Peyer's patch (tissue), 4 donors: Measurements from ENCODE around the gene MAPK9. TPM values are rescaled to one million over a fixed set of nuclear protein-coding genes. Genes with fewer than 3 reads are reported as not detected.
A peak's percentile ranks its signal among the peaks of the same experiment; 100 is the strongest.

Experiments used
- DNase-seq, 3 donors: peaks; one replicate each; pipeline ENCODE4 v3.0.0-alpha.2; 2017 to 2019
- H3K27ac ChIP-seq, 4 donors: fragments of 200-600 bp; sonication (generic); one replicate each; pipeline ENCODE4 v1.5.1; 2016 to 2019
- H3K27me3 ChIP-seq, 2 donors: fragments of 200-600 bp; sonication (generic); one replicate each; pipeline ENCODE4 v1.5.1; 2019
- H3K36me3 ChIP-seq, 3 donors: fragments of 200-600 bp; sonication (generic); one replicate each; pipeline ENCODE4 v1.5.1; 2016 to 2019
- H3K4me1 ChIP-seq, 4 donors: fragments of 200-600 bp; sonication (generic); one replicate each; pipeline ENCODE4 v1.5.1; 2016 to 2019
- H3K4me3 ChIP-seq, 4 donors: fragments of 200-600 bp; sonication (generic); 1 replicate in 3 of 4; 2 replicates in 1 of 4; pipeline ENCODE4 v1.5.1; 2016 to 2019; ENCODE audit warnings: mild to moderate bottlenecking in 1 of 4
- H3K9me3 ChIP-seq, 4 donors: fragments of 200-600 bp; sonication (generic); one replicate each; pipeline ENCODE4 v1.5.1; 2016 to 2019; ENCODE audit warnings: mild to moderate bottlenecking in 1 of 4
- POLR2A ChIP-seq, 2 donors: fragments of 450-650 bp; IDR thresholded peaks; one replicate each; pipeline ENCODE4 v1.5.1; 2017; ENCODE audit warnings: antibody characterized with exemption in 2 of 2, mild to moderate bottlenecking in 2 of 2, moderate library complexity in 2 of 2
- total RNA-seq, 4 donors: library from RNA; depleted of rRNA; stranded (reverse); fragments of >200 nt; gene quantifications; one replicate each; pipeline ENCODE4 v1.1.0, GENCODE V29; 2016
- TF ChIP-seq, protein P1 (sequence below), 6 experiments: fragments of 450-650 bp in 4 of 6; fragments of 200-600 bp in 2 of 6; sonication (generic) in 1 of 6; IDR thresholded peaks; one replicate each; pipeline ENCODE4 v1.5.1; 2017 to 2019; ENCODE audit warnings: antibody characterized with exemption in 6 of 6, mild to moderate bottlenecking in 3 of 6, moderate library complexity in 1 of 6

Gene MAPK9
- total RNA-seq, 4 donors from 2014 or later: 25.1 to 31.3 (median 28.8) TPM

GRCh38 chr5:180329606-180330269 lies 37.9 kb upstream of the MAPK9 start:
- Histone ChIP-seq H3K27me3 (no peaks in the 10 kb centered on the region), H3K4me3 (no peak overlapping the region), H3K27ac (no peak overlapping the region), H3K36me3 (no peaks in the 10 kb centered on the region), H3K9me3 (no peaks in the 10 kb centered on the region), H3K4me1 (no peaks in the 10 kb centered on the region)
- no peak for TF ChIP-seq POLR2A (IDR thresholded peaks at IDR 0.05)
- TF ChIP-seq, protein P1, sequence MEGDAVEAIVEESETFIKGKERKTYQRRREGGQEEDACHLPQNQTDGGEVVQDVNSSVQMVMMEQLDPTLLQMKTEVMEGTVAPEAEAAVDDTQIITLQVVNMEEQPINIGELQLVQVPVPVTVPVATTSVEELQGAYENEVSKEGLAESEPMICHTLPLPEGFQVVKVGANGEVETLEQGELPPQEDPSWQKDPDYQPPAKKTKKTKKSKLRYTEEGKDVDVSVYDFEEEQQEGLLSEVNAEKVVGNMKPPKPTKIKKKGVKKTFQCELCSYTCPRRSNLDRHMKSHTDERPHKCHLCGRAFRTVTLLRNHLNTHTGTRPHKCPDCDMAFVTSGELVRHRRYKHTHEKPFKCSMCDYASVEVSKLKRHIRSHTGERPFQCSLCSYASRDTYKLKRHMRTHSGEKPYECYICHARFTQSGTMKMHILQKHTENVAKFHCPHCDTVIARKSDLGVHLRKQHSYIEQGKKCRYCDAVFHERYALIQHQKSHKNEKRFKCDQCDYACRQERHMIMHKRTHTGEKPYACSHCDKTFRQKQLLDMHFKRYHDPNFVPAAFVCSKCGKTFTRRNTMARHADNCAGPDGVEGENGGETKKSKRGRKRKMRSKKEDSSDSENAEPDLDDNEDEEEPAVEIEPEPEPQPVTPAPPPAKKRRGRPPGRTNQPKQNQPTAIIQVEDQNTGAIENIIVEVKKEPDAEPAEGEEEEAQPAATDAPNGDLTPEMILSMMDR (IDR thresholded peaks at IDR 0.05): no peak
- DNase-seq: no peak

DNA sequence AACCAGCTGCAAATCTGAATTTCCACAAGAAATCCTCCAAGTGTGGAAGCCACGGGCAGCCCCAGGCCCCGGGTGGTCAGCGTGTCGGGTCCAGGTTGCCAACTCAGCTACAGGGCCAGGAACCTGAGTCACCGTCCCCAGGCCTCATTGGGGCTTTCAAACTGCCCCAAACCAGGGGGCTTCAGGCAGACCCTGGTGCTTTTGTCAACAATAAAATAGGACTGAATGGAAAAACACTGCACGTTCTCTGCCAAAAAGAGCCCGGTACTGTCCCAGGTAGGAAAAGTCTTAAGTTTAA lies 37.2 kb upstream of the MAPK9 start:
- no peak for TF ChIP-seq POLR2A (IDR thresholded peaks at IDR 0.05)
- TF ChIP-seq, protein P1 (IDR thresholded peaks at IDR 0.05): no peak
- no peaks in the 10 kb centered on the region for H3K9me3 ChIP-seq
- no peak overlapping the region for H3K4me3 ChIP-seq
- no peaks in the 10 kb centered on the region for H3K36me3 ChIP-seq
- H3K4me1 ChIP-seq: no peaks in the 10 kb centered on the region
- H3K27me3 ChIP-seq: no peaks in the 10 kb centered on the region
- no peak overlapping the region for H3K27ac ChIP-seq
- DNase-seq: no peak

GRCh38 chr5:180328296-180329137 lies 36.6 kb upstream of the MAPK9 start:
- no peak for TF ChIP-seq POLR2A (IDR thresholded peaks at IDR 0.05)
- TF ChIP-seq, protein P1 (IDR thresholded peaks at IDR 0.05): peak; percentile 44 to 82 (median 66)
- Histone ChIP-seq H3K27me3 (no peaks in the 10 kb centered on the region), H3K4me1 (no peaks in the 10 kb centered on the region), H3K27ac (no peak overlapping the region), H3K36me3 (no peaks in the 10 kb centered on the region), H3K9me3 (no peaks in the 10 kb centered on the region), H3K4me3 (no peak overlapping the region)
- peak; percentile 81 to 94 (median 82) for DNase-seq

DNA sequence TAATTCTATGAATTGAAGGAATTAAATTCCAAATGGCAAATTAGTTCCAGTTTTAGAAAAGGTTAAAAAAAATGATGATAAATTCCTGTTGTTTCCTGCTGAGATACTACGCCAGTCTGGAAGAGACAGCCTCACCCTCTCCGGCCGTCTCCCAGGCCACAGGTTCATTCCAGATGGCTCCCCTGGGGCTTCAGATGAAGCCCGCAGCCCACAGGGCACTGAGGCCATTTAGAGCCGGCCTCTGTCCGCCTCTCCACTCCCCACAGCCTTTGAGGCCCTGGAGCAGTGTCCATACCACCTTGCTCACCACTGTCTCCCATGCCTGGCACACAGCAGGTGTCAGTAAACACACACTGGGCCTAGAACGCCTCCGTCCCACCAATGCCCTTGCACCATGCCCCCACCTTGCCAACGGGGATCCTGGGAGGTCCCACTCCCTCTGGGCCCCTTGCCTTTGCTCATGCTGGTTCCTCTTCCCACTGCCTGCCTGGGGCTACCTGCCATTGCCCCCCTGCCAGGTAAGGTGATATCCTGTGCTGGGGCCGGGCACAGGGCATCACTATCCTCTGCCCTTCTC lies 35.2 kb upstream of the MAPK9 start:
- no peaks in the 10 kb centered on the region for H3K9me3 ChIP-seq
- H3K4me3 ChIP-seq: no peak overlapping the region
- no peak for DNase-seq
- H3K36me3 ChIP-seq: no peaks in the 10 kb centered on the region
- no peaks in the 10 kb centered on the region for H3K27me3 ChIP-seq
- TF ChIP-seq POLR2A (IDR thresholded peaks at IDR 0.05): no peak
- no peak overlapping the region for H3K27ac ChIP-seq
- no peaks in the 10 kb centered on the region for H3K4me1 ChIP-seq

DNA sequence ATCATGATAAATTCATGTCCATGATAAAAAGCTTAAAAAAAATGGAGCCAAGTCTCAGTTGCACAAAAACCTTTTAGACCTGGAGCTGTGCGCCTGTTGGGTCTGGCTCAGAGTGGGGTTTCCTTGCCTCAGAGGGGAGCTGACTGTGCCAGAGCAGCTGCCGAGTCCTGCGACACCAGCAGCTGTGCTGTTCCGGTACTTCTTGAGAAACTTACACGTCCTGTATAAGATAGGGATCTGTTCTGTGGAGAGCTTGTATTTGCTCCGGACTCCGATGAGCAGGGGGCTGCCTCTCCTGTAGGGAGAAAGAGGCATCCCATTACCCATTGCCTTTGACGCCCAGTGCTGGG lies 32.7 kb upstream of the MAPK9 start:
- Histone ChIP-seq H3K4me3 (no peak overlapping the region), H3K9me3 (no peaks in the 10 kb centered on the region), H3K4me1 (no peaks in the 10 kb centered on the region), H3K36me3 (no peaks in the 10 kb centered on the region), H3K27me3 (no peaks in the 10 kb centered on the region), H3K27ac (no peak overlapping the region)
- no peak for DNase-seq
- TF ChIP-seq, protein P1 (IDR thresholded peaks at IDR 0.05): no peak
- TF ChIP-seq POLR2A (IDR thresholded peaks at IDR 0.05): no peak

GRCh38 chr5:180323941-180324600 lies 32.2 kb upstream of the MAPK9 start:
- Histone ChIP-seq H3K27ac (no peak overlapping the region), H3K36me3 (no peaks in the 10 kb centered on the region), H3K27me3 (no peaks in the 10 kb centered on the region), H3K4me3 (no peak overlapping the region), H3K9me3 (no peaks in the 10 kb centered on the region), H3K4me1 (no peaks in the 10 kb centered on the region)
- DNase-seq: no peak
- TF ChIP-seq, protein P1 (IDR thresholded peaks at IDR 0.05): no peak
- no peak for TF ChIP-seq POLR2A (IDR thresholded peaks at IDR 0.05)
